Left cardiac atrium (tissue), 4 donors: Measurements from ENCODE around the gene M6PR. TPM values are rescaled to one million over a fixed set of nuclear protein-coding genes. Genes with fewer than 3 reads are reported as not detected.
"Not testable (repeated sequence)": the region's sequence is repeated elsewhere in the genome, so short reads cannot be mapped to it uniquely, and the experiment has no call there.

Experiments
- ATAC-seq, 2 donors: fragments of 200-7000 bp; cut with Tn5 transposase; one replicate each; pipeline ENCODE4 v1.9.1; 2020; ENCODE audit warnings: mild to moderate bottlenecking in 2 of 2, moderate library complexity in 2 of 2
- DNase-seq: peaks from one replicate; pipeline ENCODE4 v3.0.0-alpha.2; 2020
- intact Hi-C, 2 donors: fragments of 100-400 bp; cut with DNase I; formaldehyde crosslinking; loops; one replicate each; pipeline versions ENCODE4 v1.14.1 to v1.15.1; 2022 to 2023
- total RNA-seq, 2 donors: library from RNA; stranded (reverse); fragmentation: NEBNext Ultra II Directional; extraction: Animal tissue kit (Norgen Biotek cat#: 25700); gene quantifications; one replicate each; pipeline ENCODE4 v1.2.1, GENCODE V29; 2021
- donor health status: DM: no; HTN: yes; CAD: no.
- donor health status: DM: no; HTN: yes; CAD: no; lungs with severe emphysema.
- donor health status: DM: yes; HTN: yes; CAD: no.
- donor health status: Dilated cardiomyopathy.

M6PR gene
- total RNA-seq, 2 donors from 2014 or later = 90.0 to 104 TPM

GRCh38 chr12:8917031-8917430 lies 32.4 kb downstream of the M6PR start:
- intact Hi-C loops = no loop called here

DNA sequence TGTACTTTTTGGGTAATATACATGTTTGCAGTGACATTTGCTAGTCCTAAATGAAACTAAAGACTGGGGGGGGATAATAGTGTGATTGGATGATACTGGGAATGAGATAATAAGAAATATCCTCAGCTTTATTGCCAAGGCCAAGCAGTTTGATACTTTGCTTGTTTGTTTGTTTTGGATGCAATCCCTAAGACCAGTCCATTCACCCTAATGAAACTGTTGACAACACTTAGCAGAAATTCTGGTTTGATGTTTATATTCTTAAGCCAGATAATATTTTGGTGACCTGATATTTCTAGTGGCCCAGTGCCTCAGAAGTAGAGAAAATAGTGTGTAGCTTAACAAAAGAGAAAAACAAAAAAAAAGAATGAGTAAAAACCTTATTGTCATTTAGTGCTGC lies 33.3 kb downstream of the M6PR start:
- DNase-seq = no peak
- intact Hi-C loops = no loop called here
- no peak for ATAC-seq

More at GRCh38 chr12:8917031-8917430, 32.4 kb downstream of the M6PR start:
- no peak for ATAC-seq
- no peak for DNase-seq

- DNase-seq = peak; percentile 57
- ATAC-seq = peak; percentile 62 to 89
- intact Hi-C loops = no loop called here
Measured at GRCh38 chr12:8914716-8915526, 34.5 kb downstream of the M6PR start.

DNA sequence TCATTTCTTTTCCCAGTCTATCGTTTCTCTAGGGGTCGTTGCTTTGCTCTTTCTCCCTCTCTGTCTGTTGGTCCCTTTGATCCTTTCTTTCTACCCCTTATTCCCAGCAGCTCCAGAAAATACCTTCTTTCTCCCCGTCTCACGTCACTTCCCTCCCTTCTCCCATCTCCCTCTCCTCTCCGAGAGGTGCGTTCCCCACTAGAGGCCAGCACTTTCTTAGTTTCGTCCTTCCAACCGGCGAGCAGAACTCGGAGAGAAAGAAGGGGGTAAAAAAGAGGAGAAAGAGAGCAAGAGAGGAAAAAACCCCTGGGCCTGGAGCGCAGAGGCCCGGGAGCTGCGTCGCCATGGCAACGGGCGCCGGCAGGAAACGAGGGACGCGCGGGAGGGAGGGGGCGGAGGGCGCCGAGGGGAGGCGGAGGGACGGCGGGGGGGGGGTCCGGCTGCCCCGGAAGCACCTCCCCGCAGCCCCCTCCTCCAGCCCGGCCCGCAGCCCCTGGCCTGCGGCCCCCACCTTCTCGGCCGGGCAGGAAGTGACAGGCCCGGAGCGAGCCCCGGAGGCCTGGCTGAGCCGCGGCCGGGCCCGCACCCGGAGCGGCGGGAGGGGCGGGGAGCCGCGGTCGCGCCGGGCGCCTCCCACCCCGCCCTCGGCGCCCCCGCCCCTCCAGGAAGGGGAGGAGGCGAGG lies 35.3 kb downstream of the M6PR start, which contains the start of gene PHC1:
PHC1 (plus strand) TSS at position 477 of the 683 bp plus-strand sequence. CDS start 3,169 bp downstream, outside the sequence.
- DNase-seq (peak; percentile 88), ATAC-seq (peak; percentile 86 to 89)
- intact Hi-C loops = not testable (repeated sequence)

DNA sequence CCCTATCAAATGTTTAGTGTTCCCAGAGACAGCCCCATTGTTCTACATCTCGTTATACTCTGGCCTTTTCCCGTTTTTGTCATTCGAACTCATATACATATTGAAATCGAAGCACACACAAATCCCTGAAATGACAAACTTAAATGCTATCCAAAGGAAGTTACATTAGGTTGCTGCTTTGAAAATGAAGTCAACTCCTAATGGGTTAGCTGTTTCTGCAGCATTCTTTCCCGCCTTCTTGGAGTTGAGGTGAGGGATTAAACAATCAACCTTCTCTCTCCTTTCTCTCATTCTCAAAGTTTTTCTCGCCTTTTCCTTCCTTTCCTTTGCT lies 35.8 kb downstream of the M6PR start:
- ATAC-seq = no peak
- intact Hi-C loops = no loop called here

GRCh38 chr12:8912914-8913313 lies 36.5 kb downstream of the M6PR start:
- intact Hi-C loops = no loop called here
- ATAC-seq (peak in 1 of 2 donors; percentile 15), DNase-seq (no peak)

More for the DNA sequence above, 35.8 kb downstream of the M6PR start:
- DNase-seq = no peak

DNA sequence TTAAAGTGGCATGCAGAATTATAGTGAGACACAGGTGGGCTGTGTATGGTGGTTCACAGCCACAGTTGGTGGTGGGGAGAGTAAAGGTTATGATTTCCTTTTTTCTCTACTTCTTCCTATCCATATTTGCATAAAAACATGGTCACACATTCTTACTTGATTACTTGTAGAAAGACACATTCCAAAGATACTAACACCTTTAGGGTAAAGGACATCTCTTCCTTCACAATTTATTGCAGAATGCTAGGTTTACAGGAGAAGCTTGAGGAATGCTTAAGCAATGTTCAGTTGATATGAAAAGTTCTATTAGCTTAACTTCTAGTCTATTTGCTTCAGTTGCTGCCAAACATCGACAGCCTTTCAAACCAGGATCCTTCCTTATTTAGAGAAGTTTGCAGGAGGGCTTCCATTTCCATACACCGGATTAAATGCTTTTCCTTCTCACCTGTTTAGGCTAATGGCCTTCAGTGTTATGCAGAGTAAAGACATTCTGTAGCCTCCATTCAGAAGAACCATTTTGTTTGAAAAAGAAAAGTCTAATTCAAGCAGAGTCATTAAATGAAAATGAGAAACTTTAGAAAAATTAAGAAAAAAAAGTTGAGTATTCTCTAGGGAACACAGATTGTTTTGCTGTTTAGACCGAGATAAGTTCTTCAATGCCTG lies 37.7 kb downstream of the M6PR start:
- intact Hi-C loops = no loop called here
- DNase-seq (no peak), ATAC-seq (no peak)

- intact Hi-C loops = no loop called here
Measured at GRCh38 chr12:8909752-8910151, 39.7 kb downstream of the M6PR start.

DNA sequence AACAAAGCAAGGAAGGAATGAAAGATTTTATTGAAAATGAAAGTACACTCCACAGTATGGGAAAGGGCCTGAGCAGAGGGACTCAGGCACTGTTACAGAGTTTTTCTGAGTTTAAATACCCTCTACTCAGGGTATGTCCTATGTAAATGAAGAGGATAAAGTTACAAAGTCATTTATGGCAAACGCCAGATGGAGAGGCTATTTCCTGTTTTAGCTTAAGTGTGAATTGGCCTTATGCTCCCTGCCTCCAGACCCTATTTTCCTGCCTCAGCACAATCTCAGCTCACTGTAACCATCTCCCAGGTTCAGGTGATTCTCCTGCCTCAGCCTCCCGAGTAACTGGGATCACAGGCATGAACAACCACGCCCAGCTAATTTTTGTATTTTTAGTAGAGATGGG lies 41.9 kb downstream of the M6PR start:
- intact Hi-C loops = no loop called here
- ATAC-seq (no peak), DNase-seq (no peak)

More at GRCh38 chr12:8909752-8910151, 39.7 kb downstream of the M6PR start:
- DNase-seq (no peak), ATAC-seq (no peak)

DNA sequence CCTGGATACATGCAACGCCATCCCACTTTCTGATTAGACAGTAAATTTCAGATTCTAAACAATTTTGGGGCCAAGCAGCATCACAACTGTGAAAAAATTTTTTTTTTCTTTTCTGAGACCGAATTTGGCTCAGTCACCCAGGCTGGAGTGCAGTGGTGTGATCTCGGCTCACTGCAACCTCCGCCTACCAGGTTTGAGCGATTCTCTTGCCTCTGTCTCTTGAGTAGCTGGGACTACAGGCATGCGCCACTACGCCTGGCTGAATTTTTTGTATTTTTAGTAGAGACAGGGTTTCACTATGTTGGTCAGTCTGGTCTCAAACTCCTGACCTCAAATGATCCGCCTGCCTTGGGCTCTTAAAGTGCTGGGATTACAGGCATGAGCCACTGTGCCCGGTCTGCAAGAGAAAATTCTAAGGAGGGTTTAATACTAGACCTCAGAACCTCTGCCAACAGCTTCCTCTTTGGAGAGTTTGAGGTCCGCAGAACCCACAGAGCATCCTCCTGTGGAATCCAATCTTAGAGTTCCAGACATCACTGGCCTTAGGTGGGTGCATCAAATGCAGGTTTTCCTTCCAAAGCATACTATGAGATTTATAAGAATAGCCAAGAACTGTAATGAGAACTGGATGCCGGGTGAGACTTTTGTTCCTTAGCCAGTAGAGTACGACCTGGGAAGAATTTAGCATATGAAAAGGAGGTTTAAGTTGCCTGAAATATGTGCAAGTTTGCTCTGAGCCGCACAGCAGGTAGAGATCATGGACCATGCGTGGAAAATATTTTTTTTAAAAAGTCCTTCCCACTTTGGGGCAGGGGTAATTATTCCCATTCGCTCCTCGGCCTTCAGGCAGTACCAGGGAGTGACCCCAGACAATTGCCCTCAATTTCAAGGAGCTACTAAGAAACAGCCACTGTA lies 42.9 kb downstream of the M6PR start:
- intact Hi-C loops = no loop called here
- DNase-seq = no peak
- ATAC-seq = no peak

DNA sequence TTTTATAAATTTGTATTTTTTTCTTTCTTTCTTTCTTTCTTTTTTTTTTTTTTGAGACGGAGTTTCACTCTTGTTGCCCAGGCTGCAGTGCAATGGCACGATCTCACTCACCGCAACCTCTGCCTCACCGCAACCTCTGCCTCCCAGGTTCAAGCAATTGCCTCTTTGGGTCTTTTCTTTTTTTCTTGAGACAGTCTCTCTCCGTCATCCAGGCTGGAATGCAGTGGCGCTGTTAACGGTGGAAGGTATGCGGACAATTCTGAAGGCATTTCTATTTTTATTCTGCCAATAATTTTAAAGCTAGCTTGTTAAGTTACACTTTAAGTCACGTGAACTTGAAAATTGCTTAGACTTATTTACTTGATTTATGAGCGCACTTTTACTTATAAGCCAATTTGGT lies 43.9 kb downstream of the M6PR start:
- DNase-seq (no peak), ATAC-seq (peak in 1 of 2 donors; percentile 42)
- intact Hi-C loops = no loop called here

- intact Hi-C loops = no loop called here
Measured at GRCh38 chr12:8904665-8905064, 44.8 kb downstream of the M6PR start.

GRCh38 chr12:8903646-8904045 lies 45.8 kb downstream of the M6PR start:
- intact Hi-C loops = no loop called here
- no peak for DNase-seq
- ATAC-seq = no peak

More at GRCh38 chr12:8904665-8905064, 44.8 kb downstream of the M6PR start:
- ATAC-seq = no peak
- no peak for DNase-seq

GRCh38 chr12:8902703-8903102 lies 46.7 kb downstream of the M6PR start:
- intact Hi-C loops, DNase-seq, ATAC-seq: not testable (repeated sequence)

- ATAC-seq (no peak), DNase-seq (no peak)
- intact Hi-C loops = loop anchor here (10.0 kb wide), 2 partner anchors 125 to 215 kb away; no protein-coding TSS in a partner anchor
Measured at GRCh38 chr12:8899830-8900229, 49.6 kb downstream of the M6PR start.

- intact Hi-C loops = loop anchor here (10.0 kb wide), 2 partner anchors 122 to 212 kb away; no protein-coding TSS in a partner anchor
- DNase-seq (no peak), ATAC-seq (no peak)
Measured at GRCh38 chr12:8897081-8897480, 52.4 kb downstream of the M6PR start.

DNA sequence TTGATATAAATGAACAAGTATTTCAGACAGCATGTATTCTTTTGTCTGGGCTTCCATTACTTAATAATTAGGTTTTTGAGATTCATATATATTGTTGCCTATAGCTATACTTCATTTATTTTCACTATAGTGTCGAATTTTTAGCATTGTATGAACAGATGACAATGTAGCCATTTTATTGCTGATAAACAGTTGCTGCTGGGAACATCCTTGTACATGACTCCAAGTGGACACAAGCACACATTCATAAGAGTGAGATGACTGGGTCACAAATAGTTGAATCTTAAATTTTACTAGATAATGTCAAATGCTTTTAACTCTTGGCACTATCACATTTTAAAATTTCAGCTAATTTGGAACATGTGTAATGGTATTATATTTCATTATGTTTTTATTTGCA lies 54.5 kb downstream of the M6PR start:
- ATAC-seq = no peak
- intact Hi-C loops = loop anchor here (5.0 to 10.0 kb wide), 3 partner anchors 120 to 213 kb away; no protein-coding TSS in a partner anchor
- DNase-seq = no peak

GRCh38 chr12:8894378-8894777 lies 55.1 kb downstream of the M6PR start:
- ATAC-seq (no peak), DNase-seq (no peak)
- intact Hi-C loops = loop anchor here (5.0 to 10.0 kb wide), 3 partner anchors 120 to 212 kb away; no protein-coding TSS in a partner anchor
